GM12878 (cell line): ENCODE measurements around the gene NTM. TPM values are rescaled to one million over a fixed set of nuclear protein-coding genes. Genes with fewer than 3 reads are reported as not detected.

Experiments used
- ATAC-seq: fragments of 200-7000 bp; cut with Tn5 transposase; 3 replicates; pipeline ENCODE4 v1.9.1; 2020; ENCODE audit warnings: mild to moderate bottlenecking, moderate library complexity
- BruUV-seq: library from RNA; stranded (reverse); fragments of 400-500 nt; replicated peaks from 2 replicates; lab custom pipeline; 2021; lab: Mats Ljungman, UMichigan
- CTCF ChIA-PET: fragments of 300-600 bp; sonication (Branson Sonifier 250); formaldehyde crosslinking; extraction: SDS; loops from one replicate; lab custom pipeline; 2021; ENCODE audit warnings: inconsistent platforms; lab: Yijun Ruan, JAX
- POLR2A ChIA-PET: fragments of 350-600 bp; formaldehyde crosslinking; extraction: SDS; loops from one replicate; lab custom pipeline; 2021; ENCODE audit warnings: inconsistent platforms; lab: Charles Lee
- RAD21 ChIA-PET: fragments of 300-600 bp; sonication (Branson Sonifier 250); formaldehyde crosslinking; loops from one replicate; lab custom pipeline; 2023; ENCODE audit warnings: antibody characterized with exemption; ENCODE audit not compliant: unreplicated experiment; lab: Charles Lee
- SMC1A ChIA-PET: fragments of 300-600 bp; sonication (Branson Sonifier 250); formaldehyde crosslinking; loops from one replicate; lab custom pipeline; 2023; ENCODE audit not compliant: unreplicated experiment, uncharacterized antibody; lab: Charles Lee
- DNase-seq: peaks from one replicate; pipeline ENCODE4 v3.0.0-alpha.2; 2011; ENCODE audit warnings: low read depth, low spot score
- FAIRE-seq: peaks from 3 replicates; lab custom pipeline; 2011; peaks lifted over from hg19 to GRCh38; lab: Jason Lieb, UNC
- H2AFZ ChIP-seq: 2 replicates; pipeline ENCODE4 v1.6.0; 2011; ENCODE audit warnings: low read depth, low read length, control low read depth; ENCODE audit not compliant: control insufficient read depth
- H3K27ac ChIP-seq: 2 replicates; pipeline ENCODE4 v1.5.1; 2011; ENCODE audit warnings: control low read depth; ENCODE audit not compliant: control insufficient read depth, insufficient read depth
- H3K27me3 ChIP-seq, 2 experiments: replicated peaks in 1 of 2; 2 replicates each; pipeline versions ENCODE4 v1.6.0 to v1.6.1; 2011; ENCODE audit warnings: low read length in 1 of 2; ENCODE audit not compliant: control insufficient read depth in 2 of 2, insufficient read depth in 2 of 2
- H3K36me3 ChIP-seq, 2 experiments: 2 replicates each; pipeline ENCODE4 v1.5.1; 2011; ENCODE audit warnings: low read length in 1 of 2; ENCODE audit not compliant: control insufficient read depth in 2 of 2, insufficient read depth in 2 of 2
- H3K4me1 ChIP-seq: 2 replicates; pipeline ENCODE4 v1.6.1; 2011; ENCODE audit warnings: mild to moderate bottlenecking, low read length, moderate library complexity, mixed read lengths; ENCODE audit not compliant: control insufficient read depth, insufficient read depth
- H3K4me2 ChIP-seq: 2 replicates; pipeline ENCODE4 v1.6.0; 2011; ENCODE audit warnings: control low read depth; ENCODE audit not compliant: control insufficient read depth, insufficient read depth
- H3K4me3 ChIP-seq: fragments of 200-600 bp; sonication (generic); 2 replicates; pipeline ENCODE4 v1.5.1; 2016
- H3K79me2 ChIP-seq: 2 replicates; pipeline ENCODE4 v1.6.0; 2011; ENCODE audit warnings: low read length; ENCODE audit not compliant: control insufficient read depth, insufficient read depth
- H3K9ac ChIP-seq: 2 replicates; pipeline ENCODE4 v1.8.0; 2011; ENCODE audit warnings: low read length, control low read depth, mixed read lengths; ENCODE audit not compliant: control insufficient read depth, insufficient read depth
- H3K9me3 ChIP-seq: replicated peaks from 3 replicates; pipeline ENCODE4 v1.5.1; 2011; ENCODE audit warnings: mild to moderate bottlenecking, low read length; ENCODE audit not compliant: control insufficient read depth, insufficient read depth
- H4K20me1 ChIP-seq: 2 replicates; pipeline ENCODE4 v1.6.0; 2011; ENCODE audit not compliant: control insufficient read depth, insufficient read depth
- ATF3 ChIP-seq: IDR thresholded peaks from 2 replicates; pipeline ENCODE4 v1.6.1; 2011; ENCODE audit warnings: low read depth, mild to moderate bottlenecking, low read length, moderate library complexity, borderline replicate concordance; ENCODE audit errors: extremely low read depth
- BCLAF1 ChIP-seq: fragments of 450-650 bp; IDR thresholded peaks from 2 replicates; pipeline ENCODE4 v1.6.1; 2017; ENCODE audit warnings: antibody characterized with exemption, mild to moderate bottlenecking, moderate library complexity
- BRCA1 ChIP-seq: IDR thresholded peaks from 2 replicates; pipeline ENCODE4 v1.6.1; 2011; ENCODE audit warnings: low read depth, low read length, improper control_type of control experiment
- CBX3 ChIP-seq: fragments of 200-600 bp; sonication (generic); IDR thresholded peaks from 2 replicates; pipeline ENCODE4 v1.6.1; 2016; ENCODE audit warnings: low read depth, borderline replicate concordance
- CHD2 ChIP-seq: IDR thresholded peaks from 2 replicates; pipeline ENCODE4 v1.6.1; 2011; ENCODE audit warnings: low read depth, low read length, improper control_type of control experiment, borderline replicate concordance
- ETV6 ChIP-seq, 2 experiments: fragments of 450-650 bp in 1 of 2; IDR thresholded peaks in 1 of 2; conservative IDR thresholded peaks in 1 of 2; 2 replicates each; pipeline ENCODE4 v1.6.1; 2014; ENCODE audit warnings: antibody characterized with exemption in 1 of 2, borderline replicate concordance in 1 of 2, low read depth in 1 of 2, mild to moderate bottlenecking in 1 of 2, moderate library complexity in 1 of 2
- HDAC6 ChIP-seq: fragments of 200-600 bp; sonication (generic); IDR thresholded peaks from one replicate; pipeline ENCODE4 v1.8.0; 2017; ENCODE audit warnings: antibody characterized with exemption; ENCODE audit not compliant: unreplicated experiment
- MTA2 ChIP-seq: fragments of 450-650 bp; IDR thresholded peaks from 2 replicates; pipeline ENCODE4 v1.6.1; 2016; ENCODE audit warnings: low read depth, mild to moderate bottlenecking, moderate library complexity
- NRF1 ChIP-seq: conservative IDR thresholded peaks from 2 replicates; pipeline ENCODE4 v1.6.1; 2011; ENCODE audit warnings: mild to moderate bottlenecking, low read depth, low read length, improper control_type of control experiment
- SMAD1 ChIP-seq: fragments of 450-650 bp; IDR thresholded peaks from 2 replicates; pipeline ENCODE4 v1.6.1; 2018; ENCODE audit warnings: mild to moderate bottlenecking, low read depth; ENCODE audit not compliant: partially characterized antibody
- SUZ12 ChIP-seq: fragments of 200-600 bp; sonication (generic); IDR thresholded peaks from one replicate; pipeline ENCODE4 v1.6.1; 2018; ENCODE audit warnings: antibody characterized with exemption, mild to moderate bottlenecking; ENCODE audit not compliant: unreplicated experiment
- ZSCAN29 ChIP-seq: fragments of 450-650 bp; IDR thresholded peaks from 2 replicates; pipeline ENCODE4 v1.6.1; 2017; ENCODE audit warnings: mild to moderate bottlenecking, moderate library complexity
- ZZZ3 ChIP-seq: IDR thresholded peaks from 2 replicates; pipeline ENCODE4 v1.6.1; 2011; ENCODE audit warnings: low read depth; ENCODE audit not compliant: control insufficient read depth, insufficient read length
- WGBS: methylation state at CpG from one replicate; pipeline ENCODE4 v1.1.6; 2016; ENCODE audit warnings: low lambda C conversion rate; ENCODE audit not compliant: insufficient replicate concordance, insufficient coverage; ENCODE audit errors: missing lambda C conversion rate; 5-methylcytosine and 5-hydroxymethylcytosine counted together
- in situ Hi-C: fragments of 300-500 bp; cut with MboI; formaldehyde crosslinking; loops from 9 replicates; pipeline ENCODE4 v1.14.3; 2018; ENCODE audit warnings: mixed read lengths
- intact Hi-C: fragments of 100-400 bp; cut with micrococcal nuclease; formaldehyde crosslinking; loops from one replicate; pipeline ENCODE4 v1.14.2; 2022; ENCODE audit not compliant: unreplicated experiment
- polyA plus RNA-seq, 11 experiments: library from polyadenylated mRNA; depleted of rRNA in 4 of 11; unstranded in 6 of 11; stranded (reverse) in 5 of 11; fragments of >200 nt; fragmentation: Nextera tagmentation in 4 of 11; fragmentation: Illumina TruSeq in 1 of 11; extraction: Ambion mirVana in 4 of 11; extraction: Trizol in 1 of 11; gene quantifications; 1 replicate in 1 of 11; 2 replicates in 10 of 11; pipeline versions ENCODE4 v1.2.1 to v1.2.3, GENCODE V29; 2011 to 2016; ENCODE audit warnings: inconsistent platforms in 2 of 11, missing spikeins in 2 of 11, low read depth in 1 of 11
- total RNA-seq, 4 experiments: library from RNA; depleted of rRNA in 3 of 4; stranded (reverse); fragments of >200 nt in 3 of 4; fragmentation: Illumina TruSeq in 1 of 4; extraction: Trizol in 1 of 4; gene quantifications; 2 replicates each; pipeline versions ENCODE4 v1.2.1 to v1.2.3, GENCODE V29; 2013 to 2021
- TF ChIP-seq, protein P1 (sequence below): fragments of 450-650 bp; formaldehyde crosslinking; IDR thresholded peaks from 2 replicates; pipeline ENCODE4 v1.4.0; 2022; ENCODE audit warnings: mild to moderate bottlenecking, moderate library complexity
- TF ChIP-seq, protein P2 (sequence below): fragments of 450-650 bp; IDR thresholded peaks from 2 replicates; pipeline ENCODE4 v1.6.1; 2017; ENCODE audit warnings: mild to moderate bottlenecking, low read depth, inconsistent platforms; ENCODE audit not compliant: poor library complexity, severe bottlenecking

Gene NTM
- total and polyA plus RNA-seq, 10 of the 15 experiments (the other 5 are each of a cell fraction or from before 2014, with no cell fraction given) = not detected

GRCh38 chr11:131907371-131907770 is 537.0 kb downstream of the NTM start:
- ChIA-PET SMC1A (interaction anchor here (0.7 to 2.2 kb wide), 5 partner anchors 14 to 39 kb away, joined by 3 to 17 read pairs (median 7); no protein-coding TSS in a partner anchor), CTCF (interaction anchor here (2.0 to 10.4 kb wide), 2 partner anchors 17 to 38 kb away, joined by 7 to 133 read pairs; no protein-coding TSS in a partner anchor), RAD21 (interaction anchor here (1.2 to 9.8 kb wide), 3 partner anchors 14 to 38 kb away, joined by 4 to 91 read pairs (median 6); no protein-coding TSS in a partner anchor), POLR2A (no interaction called here)
- no peaks in the 10 kb centered on the region for H3K79me2 ChIP-seq
- no peaks in the 10 kb centered on the region for H3K9me3 ChIP-seq
- no peak overlapping the region for H3K4me3 ChIP-seq
- H3K27ac ChIP-seq = no peak overlapping the region
- no peaks in the 10 kb centered on the region for H3K36me3 ChIP-seq
- in situ Hi-C loops (no loop called here), intact Hi-C loops (no loop called here)
- no peaks in the 10 kb centered on the region for H4K20me1 ChIP-seq
- BruUV-seq = no TSS peak
- 45% methylated on average over 5 of the region's 5 CpGs for WGBS
- H3K4me1 ChIP-seq = no peaks in the 10 kb centered on the region; the same call in 1 of the 2 replicates
- DNase-seq = no peak
- ATAC-seq = no peak
- H2AFZ ChIP-seq = no peak overlapping the region
- no peak for FAIRE-seq
- no peak overlapping the region for H3K4me2 ChIP-seq
- H3K27me3 ChIP-seq = peaks cover 2 to 11% of the 10 kb centered on the region in 2 experiments
- no peak overlapping the region for H3K9ac ChIP-seq
- TF ChIP-seq CHD2 (no peak), SUZ12 (no peak), ETV6 (conservative IDR thresholded peaks at IDR 0.05 in 1 of 2, IDR thresholded peaks at IDR 0.05 in 1 of 2; ENCODE audit: borderline replicate concordance in 1 of 2, low read depth in 1 of 2) (no peak), ATF3 (no peak), NRF1 (no peak), ZZZ3 (no peak), CBX3 (no peak), HDAC6 (no peak), BCLAF1 (no peak), ZSCAN29 (no peak), MTA2 (no peak), SMAD1 (no peak), BRCA1 (no peak)
- TF ChIP-seq, protein P1, sequence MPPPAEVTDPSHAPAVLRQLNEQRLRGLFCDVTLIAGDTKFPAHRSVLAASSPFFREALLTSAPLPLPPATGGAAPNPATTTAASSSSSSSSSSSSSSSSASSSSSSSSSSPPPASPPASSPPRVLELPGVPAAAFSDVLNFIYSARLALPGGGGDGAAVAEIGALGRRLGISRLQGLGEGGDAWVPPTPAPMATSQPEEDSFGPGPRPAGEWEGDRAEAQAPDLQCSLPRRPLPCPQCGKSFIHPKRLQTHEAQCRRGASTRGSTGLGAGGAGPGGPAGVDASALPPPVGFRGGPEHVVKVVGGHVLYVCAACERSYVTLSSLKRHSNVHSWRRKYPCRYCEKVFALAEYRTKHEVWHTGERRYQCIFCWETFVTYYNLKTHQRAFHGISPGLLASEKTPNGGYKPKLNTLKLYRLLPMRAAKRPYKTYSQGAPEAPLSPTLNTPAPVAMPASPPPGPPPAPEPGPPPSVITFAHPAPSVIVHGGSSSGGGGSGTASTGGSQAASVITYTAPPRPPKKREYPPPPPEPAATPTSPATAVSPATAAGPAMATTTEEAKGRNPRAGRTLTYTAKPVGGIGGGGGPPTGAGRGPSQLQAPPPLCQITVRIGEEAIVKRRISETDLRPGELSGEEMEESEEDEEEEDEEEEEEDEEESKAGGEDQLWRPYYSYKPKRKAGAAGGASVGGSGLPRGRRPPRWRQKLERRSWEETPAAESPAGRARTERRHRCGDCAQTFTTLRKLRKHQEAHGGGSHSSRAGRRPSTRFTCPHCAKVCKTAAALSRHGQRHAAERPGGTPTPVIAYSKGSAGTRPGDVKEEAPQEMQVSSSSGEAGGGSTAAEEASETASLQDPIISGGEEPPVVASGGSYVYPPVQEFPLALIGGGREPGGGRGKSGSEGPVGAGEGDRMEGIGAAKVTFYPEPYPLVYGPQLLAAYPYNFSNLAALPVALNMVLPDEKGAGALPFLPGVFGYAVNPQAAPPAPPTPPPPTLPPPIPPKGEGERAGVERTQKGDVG = no peak
- TF ChIP-seq, protein P2, sequence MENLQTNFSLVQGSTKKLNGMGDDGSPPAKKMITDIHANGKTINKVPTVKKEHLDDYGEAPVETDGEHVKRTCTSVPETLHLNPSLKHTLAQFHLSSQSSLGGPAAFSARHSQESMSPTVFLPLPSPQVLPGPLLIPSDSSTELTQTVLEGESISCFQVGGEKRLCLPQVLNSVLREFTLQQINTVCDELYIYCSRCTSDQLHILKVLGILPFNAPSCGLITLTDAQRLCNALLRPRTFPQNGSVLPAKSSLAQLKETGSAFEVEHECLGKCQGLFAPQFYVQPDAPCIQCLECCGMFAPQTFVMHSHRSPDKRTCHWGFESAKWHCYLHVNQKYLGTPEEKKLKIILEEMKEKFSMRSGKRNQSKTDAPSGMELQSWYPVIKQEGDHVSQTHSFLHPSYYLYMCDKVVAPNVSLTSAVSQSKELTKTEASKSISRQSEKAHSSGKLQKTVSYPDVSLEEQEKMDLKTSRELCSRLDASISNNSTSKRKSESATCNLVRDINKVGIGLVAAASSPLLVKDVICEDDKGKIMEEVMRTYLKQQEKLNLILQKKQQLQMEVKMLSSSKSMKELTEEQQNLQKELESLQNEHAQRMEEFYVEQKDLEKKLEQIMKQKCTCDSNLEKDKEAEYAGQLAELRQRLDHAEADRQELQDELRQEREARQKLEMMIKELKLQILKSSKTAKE = no peak
